ENCODE data around the gene NIN.
"Not testable (repeated sequence)": the region's sequence is repeated elsewhere in the genome, so short reads cannot be mapped to it uniquely, and the experiment has no call there.

NIN gene

DNA sequence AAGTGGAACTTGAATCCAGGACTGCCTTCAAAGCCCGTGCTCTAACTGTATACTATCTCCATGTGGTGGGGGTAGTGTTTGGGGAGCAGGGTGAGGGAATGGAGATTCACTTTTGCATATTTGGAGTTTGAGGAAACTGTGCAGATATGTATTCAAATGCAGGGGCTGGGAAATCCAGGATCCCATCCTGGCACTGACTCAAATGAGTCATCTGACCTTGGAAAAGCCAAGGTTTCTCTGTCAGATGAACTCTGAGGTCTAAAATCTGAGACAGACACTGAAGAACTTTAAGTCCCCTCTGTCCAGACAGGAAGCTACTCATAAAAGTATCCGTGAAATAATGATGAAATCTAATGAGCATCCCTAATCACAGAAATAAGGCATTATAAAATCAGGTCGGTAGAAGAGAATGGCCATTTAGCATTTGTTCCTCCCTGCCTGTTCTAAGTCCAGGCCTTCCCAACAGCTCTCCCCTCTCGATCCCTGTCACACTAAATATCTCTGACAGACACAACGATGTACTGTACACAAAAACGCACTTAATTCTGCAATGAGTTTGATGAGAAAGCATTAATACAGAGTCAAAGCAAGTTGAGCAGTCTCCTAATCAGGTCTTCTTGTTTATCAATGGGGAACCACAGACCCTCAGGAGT, 14.4 kb downstream of the NIN start:
- DNase-seq: no peak

DNA sequence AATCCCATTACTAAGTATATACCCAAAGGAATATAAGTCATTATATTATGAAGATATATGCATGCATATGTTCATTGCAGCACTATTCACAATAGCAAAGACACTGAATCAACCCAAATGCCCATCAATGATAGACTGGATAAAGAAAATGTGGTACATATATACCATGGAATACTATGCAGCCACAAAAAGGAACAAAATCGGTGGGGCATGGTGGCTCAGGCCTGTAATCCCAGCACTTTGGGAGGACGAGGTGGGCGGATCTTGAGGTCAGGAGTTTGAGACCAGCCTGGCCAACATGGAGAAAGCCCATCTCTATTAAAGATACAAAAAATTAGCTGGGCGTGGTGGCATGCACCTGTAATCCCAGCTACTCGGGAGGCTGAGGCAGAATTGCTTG, 15.4 kb downstream of the NIN start:
- not testable (repeated sequence) for DNase-seq

DNA sequence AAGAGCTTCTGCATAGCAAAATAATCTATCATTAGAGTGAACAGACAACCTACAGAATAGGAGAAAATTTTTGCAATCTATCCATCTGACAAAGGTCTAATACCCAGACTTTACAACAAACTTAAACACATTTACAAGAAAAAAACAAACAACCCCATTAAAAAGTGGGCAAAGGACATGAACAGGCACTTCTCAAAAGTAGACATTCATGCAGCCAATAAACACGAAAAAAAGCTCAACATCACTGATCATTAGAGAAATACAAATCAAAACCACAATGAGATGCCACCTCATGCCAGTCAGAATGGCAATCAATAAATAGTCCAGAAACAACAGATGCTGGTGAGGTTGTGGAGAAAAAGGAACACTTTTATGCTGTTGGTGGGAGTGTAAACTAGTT, 15.9 kb downstream of the NIN start:
- not testable (repeated sequence) for DNase-seq

DNA sequence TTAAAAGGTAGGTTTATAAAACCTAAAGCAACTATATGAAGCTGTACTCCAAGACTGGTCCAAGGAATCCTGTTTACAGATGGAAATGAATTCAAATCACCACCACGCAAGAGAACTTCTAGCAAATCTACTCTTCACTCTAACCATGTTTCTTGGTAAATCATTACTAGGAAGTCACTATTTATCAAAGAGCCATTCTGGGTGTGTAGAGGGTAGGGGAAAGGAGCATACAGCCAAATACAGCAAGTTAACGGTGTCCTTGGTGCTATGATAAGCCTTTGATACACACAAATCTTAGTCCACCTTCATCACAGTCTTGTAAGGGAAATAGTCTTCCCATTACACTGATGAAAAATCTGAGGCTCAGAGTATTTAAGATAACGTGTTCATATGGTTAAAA, 16.8 kb downstream of the NIN start:
- no peak for DNase-seq

DNA sequence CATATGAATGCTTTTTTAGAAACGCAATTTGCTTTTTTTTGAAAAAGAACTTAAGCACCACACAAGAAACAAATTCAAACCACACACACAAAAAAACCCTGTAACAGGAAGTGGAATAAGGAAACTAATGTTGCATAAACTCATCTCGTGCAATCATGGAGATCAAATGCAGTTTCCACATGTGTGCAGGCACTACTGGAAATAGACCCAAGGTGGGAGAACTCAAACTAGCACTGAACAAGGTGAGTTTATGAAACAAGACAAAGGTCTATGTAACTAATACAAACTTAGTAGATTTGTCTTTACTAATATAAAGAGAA, 17.5 kb downstream of the NIN start:
- DNase-seq: peak; percentile 10 to 61

DNA sequence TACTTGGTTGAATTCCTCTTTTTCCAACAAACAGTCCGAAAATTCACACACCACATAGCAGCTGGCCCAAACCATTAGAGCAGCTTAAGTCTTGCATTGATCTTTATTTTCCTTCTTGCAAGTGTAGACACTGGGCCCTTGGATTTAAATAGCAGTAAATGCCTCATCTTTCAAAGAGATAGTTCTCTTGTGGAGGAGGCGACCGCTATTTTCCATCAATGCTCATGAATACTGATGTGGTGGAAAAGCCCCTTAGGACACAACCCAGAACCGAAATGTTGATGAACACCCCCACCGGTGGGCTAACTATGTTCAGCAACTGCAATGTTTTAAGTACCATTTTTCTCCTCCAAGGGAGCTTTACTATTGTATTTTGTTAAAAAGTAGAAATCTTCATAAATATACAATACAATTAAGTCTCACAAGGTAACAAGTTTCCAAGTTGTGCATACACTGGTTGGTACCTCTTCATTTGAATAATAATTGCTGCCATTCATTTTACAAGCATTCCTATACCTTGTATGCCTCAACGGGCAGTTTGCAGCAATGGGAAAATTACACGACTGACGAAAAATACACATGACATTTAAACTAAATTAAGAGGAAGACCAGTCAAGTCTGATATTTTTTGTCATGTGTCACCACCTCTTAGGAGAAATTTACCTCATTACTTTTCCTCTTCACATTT, 18.0 kb downstream of the NIN start:
- DNase-seq: no peak

DNA sequence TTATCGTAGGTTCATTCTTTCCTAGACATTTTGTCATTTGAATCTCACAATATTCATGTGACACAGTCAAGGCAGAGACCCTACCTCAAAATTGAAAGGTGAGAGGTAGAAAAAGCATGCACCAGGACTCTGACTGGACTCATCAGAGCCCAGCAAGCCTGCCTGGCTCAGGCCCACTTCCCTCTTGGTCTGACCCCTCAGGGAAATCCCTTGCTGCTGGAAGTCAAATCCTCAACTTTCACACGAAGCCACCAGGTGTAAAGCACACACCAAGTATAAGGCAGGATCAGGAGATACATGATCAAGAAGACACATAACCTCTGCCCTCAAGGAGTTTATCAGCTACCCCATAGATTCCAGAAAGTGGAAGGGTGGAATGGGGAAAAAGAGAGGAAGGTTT, 18.8 kb downstream of the NIN start:
- no peak for DNase-seq

DNA sequence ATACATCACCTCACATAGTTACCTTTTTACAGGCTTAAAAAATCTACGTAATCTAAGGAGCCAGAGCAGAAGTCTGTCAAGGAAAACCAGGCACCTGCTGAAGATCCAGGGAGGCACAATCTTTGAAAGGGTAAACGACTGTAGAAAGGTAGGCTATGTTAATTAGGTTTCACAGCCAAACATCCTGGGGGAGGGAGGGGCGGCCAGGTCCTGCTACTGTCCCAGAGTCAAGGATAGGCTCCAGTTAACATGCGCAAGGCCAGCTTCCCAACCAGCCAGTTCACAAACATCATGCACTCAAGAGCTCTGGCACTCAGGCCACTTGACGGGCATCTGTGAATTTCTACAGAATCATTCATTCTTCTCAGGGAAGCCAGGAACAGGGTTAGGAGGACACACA, 22.9 kb downstream of the NIN start:
- DNase-seq: no peak

DNA sequence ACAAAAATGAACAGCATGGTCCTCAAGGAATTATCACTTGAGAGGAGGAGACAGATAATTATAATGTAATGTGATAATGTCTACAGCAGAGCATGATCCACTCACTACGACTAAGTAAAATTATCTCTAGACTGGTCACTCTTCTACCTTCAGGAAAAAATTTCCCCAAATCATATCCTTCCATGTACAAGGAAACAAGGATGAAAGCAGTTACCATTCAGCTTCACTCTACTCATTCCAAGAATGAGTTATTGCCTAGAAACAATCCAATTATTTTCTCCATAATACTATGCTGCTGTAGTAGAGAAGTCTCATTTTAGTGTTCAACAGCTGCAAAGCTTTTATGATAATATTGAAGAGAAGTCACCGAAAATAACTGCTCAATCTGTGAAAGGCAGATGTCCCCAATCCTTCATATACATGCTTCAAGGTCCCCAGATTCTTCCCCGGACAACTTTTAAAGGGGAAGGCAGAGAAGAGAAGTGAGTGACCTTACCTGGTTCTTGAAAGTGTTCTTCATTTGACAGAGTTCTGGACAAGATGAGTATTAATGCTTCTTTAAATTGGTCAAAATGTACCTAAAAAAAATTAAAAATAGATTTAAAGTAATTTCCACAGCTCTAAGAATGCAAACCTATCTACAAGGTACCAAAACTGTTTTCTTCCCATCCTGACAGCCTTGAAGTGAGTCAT, 24.6 kb downstream of the NIN start:
- DNase-seq: no peak

DNA sequence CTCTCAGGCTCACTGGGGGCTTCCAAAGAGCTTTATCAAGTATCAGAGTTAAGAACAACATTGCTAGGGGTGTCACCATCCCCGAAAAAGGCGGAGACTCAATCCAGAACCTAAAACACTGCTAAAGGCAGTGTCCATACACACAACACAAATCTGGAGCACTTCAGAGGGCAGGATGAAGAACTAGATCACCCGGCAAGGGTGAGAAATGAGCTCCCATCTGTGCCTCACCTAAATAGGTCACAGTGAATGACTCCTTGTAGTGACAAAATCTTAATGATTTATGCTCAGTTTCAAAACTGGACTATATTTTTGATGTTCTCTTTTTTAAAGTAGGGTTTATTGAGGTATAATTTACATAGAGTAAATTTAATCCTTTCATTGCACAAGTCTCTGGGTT, 25.6 kb downstream of the NIN start:
- no peak for DNase-seq

DNA sequence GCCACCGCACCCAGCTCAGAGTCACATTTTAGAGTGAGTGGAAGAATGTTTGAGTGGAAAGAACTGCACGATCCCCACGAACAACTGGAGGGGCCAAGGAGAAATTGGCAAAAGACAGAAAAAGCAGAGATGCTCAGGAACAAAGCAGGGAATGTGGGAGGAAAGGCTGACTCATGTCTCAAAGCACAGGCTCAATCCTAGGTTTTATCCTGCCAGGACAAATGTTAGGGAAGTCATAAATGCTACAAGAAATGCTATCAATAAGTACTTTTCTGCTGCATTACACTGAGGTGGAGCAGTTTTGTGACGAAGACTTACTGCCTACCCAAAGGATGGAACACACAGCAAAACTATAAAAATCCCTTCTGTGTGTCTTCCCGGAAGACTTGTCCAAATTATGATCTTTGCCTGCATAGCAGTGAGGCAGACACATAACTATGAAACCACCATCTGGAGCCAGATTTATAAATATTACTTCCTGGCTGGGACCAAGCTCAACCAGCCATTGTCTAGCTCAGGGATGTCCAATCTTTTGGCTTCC, 26.7 kb downstream of the NIN start:
- no peak for DNase-seq

DNA sequence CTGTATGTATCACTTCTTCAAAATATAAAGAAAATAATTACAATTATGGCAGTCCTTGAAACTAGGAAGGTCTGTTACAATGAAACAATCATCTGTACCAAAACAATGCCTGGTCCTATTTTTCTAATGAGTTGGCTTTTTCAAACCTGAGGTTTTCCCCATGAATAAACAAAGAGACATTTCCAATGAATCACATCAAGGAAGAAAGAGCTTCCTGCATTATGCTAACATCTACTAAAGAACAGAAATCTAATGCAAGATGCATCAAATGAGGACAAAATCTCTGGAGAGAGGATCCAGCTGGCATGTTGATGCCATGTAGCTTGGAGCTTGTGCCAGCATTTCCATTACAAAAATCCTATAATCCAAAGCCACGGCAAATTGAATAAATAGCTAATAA, 29.3 kb downstream of the NIN start:
- no peak for DNase-seq

DNA sequence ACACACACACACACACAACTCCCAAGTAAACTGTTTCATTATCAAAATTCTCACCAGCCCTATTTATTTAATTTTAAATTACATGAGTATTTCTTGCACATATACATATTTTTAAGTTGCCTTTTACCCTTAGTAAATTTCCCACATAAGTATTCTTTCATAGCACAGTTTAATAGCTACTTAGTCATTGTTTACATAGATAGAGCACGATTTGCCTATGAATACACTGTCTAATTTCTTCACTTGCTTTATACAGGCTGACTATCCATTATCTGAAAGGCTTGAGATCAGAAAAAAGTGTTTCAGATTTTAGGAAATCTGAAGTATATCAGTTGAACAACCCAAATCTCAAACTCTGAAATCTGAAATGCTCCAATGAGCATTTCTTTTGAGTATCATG, 30.9 kb downstream of the NIN start:
- DNase-seq: no peak

DNA sequence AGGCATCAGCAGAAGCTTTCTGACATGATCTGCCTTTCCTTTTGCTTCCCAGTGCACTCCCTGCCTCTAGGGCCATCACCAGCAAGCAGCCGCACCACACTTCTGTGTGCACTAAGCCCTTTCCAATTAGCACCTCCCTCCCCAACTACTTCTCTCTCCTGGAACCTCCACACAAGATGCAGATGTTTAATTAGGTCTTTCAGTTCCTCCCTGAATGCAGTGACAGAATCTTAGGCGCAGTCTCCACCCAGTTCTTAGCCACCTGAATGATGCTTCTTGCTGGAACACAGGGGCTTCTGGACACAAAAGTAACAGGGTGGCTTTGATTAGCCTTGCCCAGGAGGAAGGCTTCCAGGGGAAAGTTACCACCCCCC, 32.9 kb downstream of the NIN start:
- DNase-seq: no peak

DNA sequence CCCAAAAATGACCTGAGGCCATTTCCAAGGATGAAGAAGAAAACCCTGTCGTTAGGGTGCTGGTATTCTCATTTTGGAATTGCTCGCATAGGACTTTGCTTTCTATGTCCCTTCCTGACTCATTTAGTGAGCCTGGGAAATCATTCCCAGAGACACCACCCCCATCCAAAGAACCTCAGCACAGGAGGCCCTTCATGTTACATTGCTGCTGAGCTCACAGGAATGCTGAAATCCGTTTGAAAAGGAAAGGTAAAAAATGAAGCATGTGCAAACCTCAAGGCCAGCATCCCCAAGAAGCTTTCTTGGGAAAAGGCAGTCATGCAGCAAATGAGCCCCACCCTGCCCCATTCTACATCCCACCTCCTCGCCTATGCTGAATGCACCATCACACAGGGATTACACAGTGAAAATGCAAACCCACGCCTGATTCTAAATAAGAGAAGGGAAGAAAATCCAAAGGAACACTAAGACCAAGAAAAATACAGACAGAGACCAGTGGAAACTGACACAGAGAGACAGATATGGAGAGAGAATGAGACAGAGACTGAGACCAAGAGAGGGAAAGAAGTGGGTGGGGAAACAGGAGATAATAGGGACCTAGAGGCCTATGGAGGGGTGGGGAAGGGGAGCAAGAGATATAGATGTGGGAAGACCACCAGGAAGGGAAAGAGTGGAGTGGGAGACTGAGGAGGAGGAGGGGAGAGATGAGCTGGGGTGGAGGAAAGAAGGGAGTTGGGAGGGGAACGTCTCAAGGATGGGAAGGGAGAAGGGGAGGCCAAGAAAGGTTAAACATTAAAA, 33.5 kb downstream of the NIN start:
- DNase-seq: no peak

DNA sequence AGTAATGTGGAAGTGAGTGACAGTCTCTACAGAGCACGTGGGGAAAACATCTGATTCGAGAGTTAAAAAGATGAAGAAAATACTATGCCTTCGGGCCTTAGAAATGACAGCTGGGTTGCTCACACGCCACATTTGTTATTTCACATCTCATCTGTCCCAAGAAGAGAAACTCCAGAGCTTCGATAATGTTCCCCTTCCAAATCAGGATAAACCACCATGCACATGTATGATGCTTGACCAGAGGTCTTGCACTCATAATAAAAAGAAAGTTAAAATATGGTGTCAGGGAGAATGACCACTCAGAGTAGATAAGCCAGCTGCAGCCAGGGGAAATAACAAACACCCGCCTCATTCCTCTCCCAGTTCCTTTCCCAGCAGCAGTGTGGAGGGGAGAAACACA, 34.6 kb downstream of the NIN start:
- no peak for DNase-seq

DNA sequence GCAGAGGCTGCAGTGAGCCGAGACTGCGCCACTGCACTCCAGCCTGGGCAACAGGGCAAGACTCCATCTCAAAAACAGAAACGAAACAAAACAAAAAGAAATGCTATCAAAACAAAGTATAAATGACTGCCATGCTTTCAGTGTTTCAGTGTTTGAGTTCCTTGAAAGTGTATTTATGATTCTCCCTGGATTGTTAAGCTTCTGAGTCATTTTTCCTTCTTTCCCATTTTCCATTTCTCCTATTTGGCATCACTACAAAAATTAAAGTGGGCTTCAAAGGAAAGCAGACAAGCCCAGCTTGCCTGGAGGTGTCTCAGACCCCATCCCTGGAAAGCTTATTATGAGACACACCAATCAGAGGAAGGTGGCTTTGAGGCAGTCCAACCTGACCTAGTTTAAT, 35.1 kb downstream of the NIN start:
- no peak for DNase-seq

DNA sequence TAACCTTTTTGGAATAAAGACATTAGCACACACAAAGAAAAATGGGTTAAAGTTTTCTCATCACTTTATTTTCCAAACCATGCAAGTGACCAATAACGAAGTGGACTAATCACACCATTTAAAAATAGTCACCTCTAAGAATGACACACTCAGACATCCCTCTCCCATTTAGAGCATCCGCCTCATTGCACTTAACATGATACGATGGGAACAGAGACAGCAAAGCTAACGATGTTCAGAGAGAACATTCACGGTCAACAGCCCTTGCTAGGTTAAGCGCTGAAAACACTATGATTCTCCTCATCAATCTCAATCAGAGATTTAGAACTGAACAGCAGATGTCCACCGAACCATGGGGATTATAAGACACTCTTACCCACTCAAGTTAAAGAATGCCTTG, 35.8 kb downstream of the NIN start:
- DNase-seq: no peak

DNA sequence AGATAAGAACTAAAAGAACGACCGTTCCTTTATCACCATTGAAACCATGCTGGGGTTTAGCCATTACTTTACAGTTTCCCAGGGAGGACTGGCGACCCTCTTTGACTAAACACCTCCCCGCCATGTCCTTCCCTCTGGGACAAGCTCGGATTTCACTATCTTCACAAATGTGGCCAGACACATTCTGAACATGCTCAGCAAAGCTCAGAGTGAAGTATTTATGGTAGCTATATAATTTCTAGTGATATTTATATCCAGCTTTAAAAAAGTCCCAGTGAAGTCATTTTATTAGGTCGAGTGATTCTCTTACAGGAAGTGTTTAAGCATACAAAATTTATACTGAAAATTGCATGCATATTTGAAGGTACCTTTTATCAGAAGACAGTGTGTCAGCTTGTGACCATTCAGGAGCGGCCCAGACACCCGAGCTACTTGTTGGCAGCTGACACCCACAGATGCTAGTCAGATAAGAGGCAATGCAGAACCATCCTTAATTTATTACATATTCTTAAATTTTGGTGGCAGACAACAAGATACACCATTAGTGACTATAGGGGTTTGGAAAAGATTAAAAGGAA, 36.8 kb downstream of the NIN start:
- DNase-seq: peak in 1 of 2 donors; percentile 15

DNA sequence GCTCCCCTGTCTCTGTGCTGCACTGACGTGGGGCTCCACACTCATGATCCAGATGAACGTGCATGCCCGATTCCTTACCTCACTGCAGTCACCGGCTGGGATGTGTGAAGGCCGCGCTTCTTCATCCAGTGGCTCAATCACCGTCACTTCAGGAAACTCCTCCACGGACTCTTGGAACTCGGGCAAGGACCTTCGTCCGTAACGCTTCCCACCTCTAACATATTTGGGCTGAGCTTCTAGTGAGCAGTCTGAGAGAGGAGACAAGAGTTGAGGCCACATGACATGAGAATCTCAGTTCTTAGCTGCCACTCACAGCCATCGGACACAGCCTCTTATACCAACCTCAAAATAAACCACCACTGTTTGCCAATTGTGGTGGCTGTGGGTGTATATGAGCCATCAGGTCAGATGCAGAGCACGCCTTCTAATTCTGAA, 38.3 kb downstream of the NIN start:
- no peak for DNase-seq

DNA sequence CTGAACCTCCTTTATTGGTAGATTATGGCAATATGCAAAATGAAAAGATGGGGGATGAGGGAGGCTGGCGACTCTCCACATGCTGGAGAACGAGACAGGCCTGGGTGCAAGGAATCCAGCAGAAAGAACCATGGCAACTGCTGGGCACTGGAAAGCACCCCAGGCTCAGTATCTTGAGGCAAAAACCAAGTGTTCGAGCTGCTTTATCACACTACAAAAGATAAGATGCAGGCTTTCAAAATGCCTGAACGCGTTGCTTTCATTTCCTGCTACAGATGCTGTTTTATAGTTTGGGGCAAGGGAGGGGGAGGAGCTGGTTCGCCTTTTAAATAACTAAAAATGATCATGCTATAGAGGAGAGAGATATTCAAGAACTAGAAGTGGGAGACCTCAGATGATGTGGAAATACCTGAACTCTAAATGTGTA, 38.9 kb downstream of the NIN start:
- DNase-seq: peak; percentile 34 to 61

DNA sequence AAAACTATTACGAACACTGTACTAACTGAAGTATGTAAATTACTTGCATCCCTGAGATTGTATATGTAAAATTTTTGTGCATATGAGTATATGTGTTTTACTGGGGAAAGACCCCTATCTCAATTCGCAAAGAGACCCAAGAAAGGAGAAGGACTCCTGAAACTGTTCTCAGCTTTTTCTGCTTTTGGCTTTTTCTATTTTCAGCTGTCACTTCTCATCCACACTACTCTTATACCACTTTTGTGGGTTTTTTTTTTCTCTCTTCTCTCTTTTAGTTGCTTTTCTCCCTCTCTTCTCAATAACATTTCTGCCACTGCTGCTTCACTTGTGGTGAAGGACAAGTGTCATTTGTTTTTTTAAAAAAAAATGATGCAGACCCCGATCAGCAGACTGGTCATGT, 39.8 kb downstream of the NIN start:
- DNase-seq: no peak

DNA sequence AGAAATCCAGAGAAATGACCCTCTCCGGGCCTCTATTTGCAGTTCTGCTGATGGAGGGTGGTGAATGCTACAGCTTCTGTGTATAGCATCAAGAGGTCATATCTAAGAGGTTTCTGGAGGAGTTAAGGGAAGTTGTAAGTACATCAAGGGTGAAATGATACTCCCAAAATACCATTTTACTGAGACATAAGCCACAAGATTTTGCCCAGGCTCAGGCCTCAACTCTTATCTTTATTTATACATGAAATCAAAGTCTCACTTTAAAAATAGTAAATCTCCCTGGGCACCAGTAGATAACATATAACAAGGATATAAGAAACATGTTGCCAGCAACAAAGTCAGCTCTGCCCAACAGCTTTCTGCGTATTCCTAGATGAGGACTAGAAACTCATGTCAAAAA, 40.4 kb downstream of the NIN start:
- DNase-seq: no peak

All from CD4-positive, alpha-beta T cell treated with Interferon alpha-2 for 1 hour (primary cell).